Measurements from ENCODE around the gene SPPL3.

SPPL3 gene

GRCh38 chr12:120763250-120763649 is 140.9 kb downstream of the SPPL3 start:
- POLR2A ChIA-PET, result no interaction called here
- CTCF ChIA-PET, result interaction anchor here (0.6 to 0.7 kb wide), 2 partner anchors 13 to 176 kb away, joined by 3 to 4 read pairs; no protein-coding TSS in a partner anchor
- Histone ChIP-seq H3K4me3 (ENCODE audit: low read depth, low read length) (no peak overlapping the region), H3K27ac (ENCODE audit: extremely low read depth, low read depth, low read length) (no peak overlapping the region), H3K36me3 (ENCODE audit: control insufficient read depth in 2 of 2, insufficient read depth in 1 of 2, low read length in 2 of 2) (peaks cover 4 to 68% of the 10 kb centered on the region in 2 experiments; a peak in 2 of 3 replicates), H3K9me3 (ENCODE audit: control insufficient read depth, insufficient read depth, low read depth, low read length) (no peaks in the 10 kb centered on the region), H3K4me1 (ENCODE audit: control insufficient read depth, insufficient read depth, low read length) (peaks cover 3% of the 10 kb centered on the region; the same call in 1 of the 2 replicates)
- TF ChIP-seq ZNF2 (tag by site-specific recombination; IDR thresholded peaks at IDR 0.05) (no peak), KLF7 (tag by site-specific recombination; IDR thresholded peaks at IDR 0.05; ENCODE audit: borderline replicate concordance) (no peak), ZNF571 (tag by site-specific recombination; IDR thresholded peaks at IDR 0.05) (no peak), ZIC2 (tag by site-specific recombination; IDR thresholded peaks at IDR 0.05) (peak; percentile 17; the same call in 1 of the 2 replicates)

GRCh38 chr12:120762086-120762485 is 142.1 kb downstream of the SPPL3 start:
- H3K27ac ChIP-seq (ENCODE audit: extremely low read depth, low read depth, low read length), result peak overlapping the region; percentile 24; the same call in 1 of the 2 replicates
- POLR2A ChIA-PET, result no interaction called here
- peaks cover 4 to 57% of the 10 kb centered on the region in 2 experiments; a peak in 2 of 3 replicates for H3K36me3 ChIP-seq (ENCODE audit: control insufficient read depth in 2 of 2, insufficient read depth in 1 of 2, low read length in 2 of 2)
- H3K4me1 ChIP-seq (ENCODE audit: control insufficient read depth, insufficient read depth, low read length), result peaks cover 3% of the 10 kb centered on the region; the same call in 1 of the 2 replicates
- CTCF ChIA-PET, result no interaction called here
- no peak overlapping the region for H3K4me3 ChIP-seq (ENCODE audit: low read depth, low read length)
- TF ChIP-seq WT1 (tag by site-specific recombination; IDR thresholded peaks at IDR 0.05), result 0 out of 2 replicates have a peak, but pooled peaks have one; percentile 8
- TF ChIP-seq ZNF19 (tag by site-specific recombination; IDR thresholded peaks at IDR 0.05; ENCODE audit: low read depth), result no peak
- TF ChIP-seq ZFHX2 (tag by site-specific recombination; conservative IDR thresholded peaks at IDR 0.05), result 0 out of 2 replicates have a peak, but pooled peaks have one; percentile 23
- H3K9me3 ChIP-seq (ENCODE audit: control insufficient read depth, insufficient read depth, low read depth, low read length), result no peaks in the 10 kb centered on the region

GRCh38 chr12:120761519-120761934 is 142.6 kb downstream of the SPPL3 start:
- H3K4me3 ChIP-seq (ENCODE audit: low read depth, low read length), result no peak overlapping the region
- no peaks in the 10 kb centered on the region for H3K9me3 ChIP-seq (ENCODE audit: control insufficient read depth, insufficient read depth, low read depth, low read length)
- peak; percentile 94 for TF ChIP-seq WT1 (tag by site-specific recombination; IDR thresholded peaks at IDR 0.05)
- TF ChIP-seq ZNF433 (tag by site-specific recombination; IDR thresholded peaks at IDR 0.05; ENCODE audit: low read depth), result no peak
- TF ChIP-seq PATZ1 (tag by site-specific recombination; IDR thresholded peaks at IDR 0.05), result 0 out of 2 replicates have a peak, but pooled peaks have one; percentile 23
- no peak for TF ChIP-seq KLF9 (tag by site-specific recombination; IDR thresholded peaks at IDR 0.05; ENCODE audit: low read depth)
- H3K4me1 ChIP-seq (ENCODE audit: control insufficient read depth, insufficient read depth, low read length), result peaks cover 3% of the 10 kb centered on the region; the same call in 1 of the 2 replicates
- ChIA-PET POLR2A (no interaction called here), CTCF (no interaction called here)
- peaks cover 4 to 51% of the 10 kb centered on the region in 2 experiments; a peak in 2 of 3 replicates for H3K36me3 ChIP-seq (ENCODE audit: control insufficient read depth in 2 of 2, insufficient read depth in 1 of 2, low read length in 2 of 2)
- H3K27ac ChIP-seq (ENCODE audit: extremely low read depth, low read depth, low read length), result peak overlapping the region; percentile 24; the same call in 1 of the 2 replicates

GRCh38 chr12:120760349-120761254 is 143.6 kb downstream of the SPPL3 start:
- no peaks in the 10 kb centered on the region for H3K9me3 ChIP-seq (ENCODE audit: control insufficient read depth, insufficient read depth, low read depth, low read length)
- CTCF ChIA-PET, result interaction anchor here (1.0 kb wide), 1 partner anchor 211 kb away, joined by 3 read pairs; no protein-coding TSS in a partner anchor
- peaks cover 4 to 42% of the 10 kb centered on the region in 2 experiments; a peak in 2 of 3 replicates for H3K36me3 ChIP-seq (ENCODE audit: control insufficient read depth in 2 of 2, insufficient read depth in 1 of 2, low read length in 2 of 2)
- H3K4me3 ChIP-seq (ENCODE audit: low read depth, low read length), result no peak overlapping the region
- H3K27ac ChIP-seq (ENCODE audit: extremely low read depth, low read depth, low read length), result no peak overlapping the region
- POLR2A ChIA-PET, result no interaction called here
- peaks cover 3% of the 10 kb centered on the region; the same call in 1 of the 2 replicates for H3K4me1 ChIP-seq (ENCODE audit: control insufficient read depth, insufficient read depth, low read length)
- TF ChIP-seq ZNF248 (tag by site-specific recombination; IDR thresholded peaks at IDR 0.05), result no peak
- no peak for TF ChIP-seq ZNF621 (tag by site-specific recombination; IDR thresholded peaks at IDR 0.05)
- no peak for TF ChIP-seq ZNF660 (tag by site-specific recombination; IDR thresholded peaks at IDR 0.05)
- TF ChIP-seq ZBTB6 (tag by site-specific recombination; IDR thresholded peaks at IDR 0.05), result no peak
- TF ChIP-seq ZNF280C (tag by site-specific recombination; IDR thresholded peaks at IDR 0.05), result no peak
- TF ChIP-seq ZNF335 (tag by site-specific recombination; conservative IDR thresholded peaks at IDR 0.05), result no peak
- TF ChIP-seq FEZF1 (tag by site-specific recombination; IDR thresholded peaks at IDR 0.05), result no peak
- no peak for TF ChIP-seq HOXC10 (CRISPR knock-in tag; IDR thresholded peaks at IDR 0.05)
- no peak for TF ChIP-seq YY2 (tag by site-specific recombination; IDR thresholded peaks at IDR 0.05)
- no peak for TF ChIP-seq SP3 (tag by site-specific recombination; IDR thresholded peaks at IDR 0.05)

All from HEK293 (cell line).